Medulla oblongata (tissue), 1 donor: ENCODE data around the gene PCDH9.
A peak's percentile ranks its signal among the peaks of the same experiment; 100 is the strongest.
"Not testable (repeated sequence)": the region's sequence is repeated elsewhere in the genome, so short reads cannot be mapped to it uniquely, and the experiment has no call there.

ENCODE experiments used
- DNase-seq: peaks from one replicate; pipeline ENCODE4 v3.0.0-alpha.2; 2015; ENCODE audit errors: extremely low spot score

PCDH9 gene

DNA sequence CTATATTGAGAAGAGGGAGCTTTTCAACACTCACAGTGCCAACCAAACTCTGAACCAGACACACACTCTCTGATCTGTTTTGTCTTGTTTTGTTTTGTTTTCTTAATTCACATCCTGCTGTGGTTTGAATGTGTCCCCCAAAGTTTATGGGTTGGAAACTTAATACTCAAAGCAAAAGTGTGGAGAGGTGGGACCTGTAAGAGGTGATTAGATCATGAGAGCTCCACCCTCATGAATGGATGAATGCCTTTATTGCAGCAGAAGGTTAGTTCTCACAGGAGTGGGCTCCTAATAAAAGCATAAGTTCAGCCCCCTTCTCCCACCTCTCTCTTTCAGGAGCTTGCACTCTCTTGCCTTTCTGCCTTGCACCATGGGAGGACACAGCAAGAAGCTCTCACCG lies 957.1 kb downstream of the PCDH9 start:
- DNase-seq: no peak

DNA sequence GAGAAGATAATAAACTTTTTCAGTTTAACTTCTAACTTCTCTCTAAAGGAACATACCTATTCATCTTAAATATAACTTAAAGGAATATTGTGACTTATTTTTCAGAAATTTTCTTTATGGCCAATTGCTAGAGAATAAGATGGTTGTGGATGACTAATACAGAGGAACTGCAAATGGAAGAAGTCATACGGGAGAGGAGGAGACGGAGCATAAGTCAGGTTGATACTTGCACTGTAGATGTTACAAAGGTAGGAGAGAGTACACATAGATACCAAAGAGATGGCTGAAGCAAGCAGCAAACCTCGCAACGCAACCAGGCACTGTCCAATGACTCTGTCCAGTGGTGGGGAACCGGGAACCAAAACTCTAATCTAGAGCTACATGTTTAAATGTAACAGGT lies 963.4 kb downstream of the PCDH9 start:
- no peak for DNase-seq

DNA sequence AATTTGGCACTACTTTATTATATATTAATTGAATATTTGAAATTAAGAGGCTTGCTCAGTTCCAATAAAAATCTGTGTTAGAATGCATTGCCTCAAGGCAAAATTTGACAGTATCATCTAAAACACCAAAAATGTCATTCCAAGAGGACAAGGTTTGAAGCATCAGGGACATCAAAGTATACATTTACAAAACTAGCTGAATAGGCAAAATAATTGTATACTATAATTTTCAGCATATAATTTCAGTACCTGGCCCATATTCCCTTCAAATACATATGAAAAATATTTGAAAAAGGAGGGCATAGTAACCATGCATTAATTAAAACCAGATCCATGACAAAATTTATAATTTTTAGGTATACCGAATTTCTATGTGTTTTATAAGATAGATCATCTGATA lies 963.8 kb downstream of the PCDH9 start:
- no peak for DNase-seq

DNA sequence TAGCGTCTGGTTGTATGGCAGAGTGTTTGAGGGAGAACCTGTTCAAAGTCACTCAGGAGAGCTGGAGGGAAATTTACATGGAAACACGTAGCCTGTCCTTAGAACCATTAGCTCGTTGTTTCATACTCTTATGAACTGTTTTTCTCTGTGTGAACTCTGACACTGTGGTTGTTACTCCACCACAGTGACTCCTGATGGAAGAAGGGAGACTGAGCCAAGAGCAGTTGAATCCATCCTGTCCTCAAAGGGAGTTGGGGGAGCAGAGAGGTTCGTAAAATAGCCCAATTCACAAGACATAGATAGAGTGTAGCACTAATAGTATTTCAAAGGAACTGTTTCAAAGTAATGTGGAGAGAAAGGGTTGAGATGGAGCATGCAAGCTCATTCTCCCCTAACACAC lies 964.8 kb downstream of the PCDH9 start:
- DNase-seq: peak; percentile 9

GRCh38 chr13:66264971-66265370 lies 965.2 kb downstream of the PCDH9 start:
- peak; percentile 35 for DNase-seq

DNA sequence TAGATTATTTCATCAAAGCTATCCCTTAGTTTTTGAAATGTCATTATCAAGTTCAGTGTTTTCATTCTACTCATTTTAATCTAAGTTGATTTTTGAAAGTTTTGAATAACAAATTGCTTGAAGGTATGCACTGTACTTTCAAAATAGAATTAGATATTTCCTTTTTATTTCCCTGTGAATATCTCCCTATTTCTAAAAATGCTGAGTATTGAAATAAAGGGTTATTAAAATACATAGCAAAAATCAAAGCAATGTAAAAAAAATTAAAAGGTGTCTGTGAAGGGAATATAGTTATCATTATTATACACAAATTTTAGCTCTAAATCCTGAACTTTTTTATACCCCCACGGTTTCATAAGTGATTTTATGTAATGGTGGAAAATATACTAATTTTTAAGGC lies 967.8 kb downstream of the PCDH9 start:
- no peak for DNase-seq

DNA sequence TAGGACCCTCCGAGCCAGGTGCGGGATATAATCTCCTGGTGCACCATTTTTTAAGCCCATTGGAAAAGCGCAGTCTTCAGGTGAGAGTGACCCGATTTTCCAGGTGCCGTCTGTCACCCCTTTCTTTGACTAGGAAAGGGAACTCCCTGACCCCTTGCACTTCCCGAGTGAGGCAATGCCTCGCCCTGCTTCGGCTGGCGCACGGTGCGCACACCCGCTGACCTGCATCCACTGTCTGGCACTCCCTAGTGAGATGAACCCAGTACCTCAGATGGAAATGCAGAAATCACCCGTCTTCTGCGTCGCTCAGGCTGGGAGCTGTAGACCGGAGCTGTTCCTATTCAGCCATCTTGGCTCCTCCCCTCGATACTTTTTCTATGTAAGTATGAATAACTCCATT lies 970.7 kb downstream of the PCDH9 start:
- DNase-seq: not testable (repeated sequence)
